Nephron progenitor cell (in vitro differentiated cells): ENCODE measurements around the gene BNIPL.

Experiments used
- DNase-seq: peaks from one replicate; pipeline ENCODE4 v3.0.0; 2021
- H3K27ac Mint-ChIP-seq: 2 replicates; pipeline ENCODE4 v1.8.0; 2021; ENCODE audit warnings: mild to moderate bottlenecking, moderate library complexity, mixed read lengths
- H3K27me3 Mint-ChIP-seq: 2 replicates; pipeline ENCODE4 v1.8.0; 2021; ENCODE audit warnings: mild to moderate bottlenecking, low read depth, mixed read lengths; ENCODE audit not compliant: poor library complexity
- H3K36me3 Mint-ChIP-seq: 2 replicates; pipeline ENCODE4 v1.8.0; 2021; ENCODE audit warnings: low read depth, mixed read lengths
- H3K4me1 Mint-ChIP-seq: 2 replicates; pipeline ENCODE4 v1.8.0; 2021; ENCODE audit warnings: mixed read lengths
- H3K4me3 Mint-ChIP-seq: 2 replicates; pipeline ENCODE4 v1.8.0; 2021; ENCODE audit warnings: mild to moderate bottlenecking, moderate library complexity, mixed read lengths
- H3K9me3 Mint-ChIP-seq: 2 replicates; pipeline ENCODE4 v1.8.0; 2021; ENCODE audit warnings: mild to moderate bottlenecking, moderate library complexity, mixed read lengths
- CTCF ChIP-seq: fragments of 200-600 bp; sonication (generic); IDR thresholded peaks from 2 replicates; pipeline ENCODE4 v1.5.0; 2021; ENCODE audit warnings: antibody characterized with exemption

BNIPL gene

GRCh38 chr1:150997126-150997872 is 39.1 kb upstream of the BNIPL start:
- DNase-seq, result no peak
- Mint-ChIP-seq H3K4me3 (no peak overlapping the region), H3K9me3 (no peaks in the 10 kb centered on the region), H3K27me3 (peaks cover 8% of the 10 kb centered on the region), H3K4me1 (peaks cover 19% of the 10 kb centered on the region), H3K27ac (peak overlapping the region; percentile 76), H3K36me3 (peaks cover 21% of the 10 kb centered on the region)
- no peak for TF ChIP-seq CTCF

GRCh38 chr1:150997949-150998348 is 38.4 kb upstream of the BNIPL start:
- Mint-ChIP-seq H3K4me1 (peaks cover 26% of the 10 kb centered on the region), H3K27me3 (peaks cover 8% of the 10 kb centered on the region), H3K9me3 (no peaks in the 10 kb centered on the region), H3K36me3 (peaks cover 21% of the 10 kb centered on the region), H3K27ac (no peak overlapping the region), H3K4me3 (no peak overlapping the region)
- no peak for TF ChIP-seq CTCF
- DNase-seq, result no peak

- H3K9me3 Mint-ChIP-seq, result no peaks in the 10 kb centered on the region
- DNase-seq, result no peak
- no peak for TF ChIP-seq CTCF
Measured at GRCh38 chr1:150999051-150999674, 37.2 kb upstream of the BNIPL start.

GRCh38 chr1:150999926-151000325 is 36.5 kb upstream of the BNIPL start:
- no peak overlapping the region for H3K27ac Mint-ChIP-seq
- DNase-seq, result no peak
- peaks cover 36% of the 10 kb centered on the region for H3K4me1 Mint-ChIP-seq

More at GRCh38 chr1:150999051-150999674, 37.2 kb upstream of the BNIPL start:
- Mint-ChIP-seq H3K27ac (no peak overlapping the region), H3K4me1 (peaks cover 31% of the 10 kb centered on the region), H3K4me3 (no peak overlapping the region), H3K36me3 (peaks cover 21% of the 10 kb centered on the region), H3K27me3 (peaks cover 8% of the 10 kb centered on the region)

GRCh38 chr1:151000408-151000807 is 36.0 kb upstream of the BNIPL start:
- no peak for TF ChIP-seq CTCF
- H3K36me3 Mint-ChIP-seq, result peaks cover 21% of the 10 kb centered on the region
- no peaks in the 10 kb centered on the region for H3K9me3 Mint-ChIP-seq
- H3K4me1 Mint-ChIP-seq, result peaks cover 36% of the 10 kb centered on the region
- no peak for DNase-seq
- no peak overlapping the region for H3K27ac Mint-ChIP-seq
- H3K4me3 Mint-ChIP-seq, result no peak overlapping the region
- H3K27me3 Mint-ChIP-seq, result peaks cover 8% of the 10 kb centered on the region

More at GRCh38 chr1:150999926-151000325, 36.5 kb upstream of the BNIPL start:
- Mint-ChIP-seq H3K36me3 (peaks cover 21% of the 10 kb centered on the region), H3K27me3 (peaks cover 8% of the 10 kb centered on the region), H3K9me3 (no peaks in the 10 kb centered on the region), H3K4me3 (no peak overlapping the region)
- TF ChIP-seq CTCF, result no peak
